Measurements from ENCODE around the gene UQCR10. TPM values are rescaled to one million over a fixed set of nuclear protein-coding genes. Genes with fewer than 3 reads are reported as not detected.
"Not testable (repeated sequence)": the region's sequence is repeated elsewhere in the genome, so short reads cannot be mapped to it uniquely, and the experiment has no call there.

UQCR10 gene
- polyA plus RNA-seq, 4 donors: 82.7 to 153 (median 140) TPM

- DNase-seq (ENCODE audit: low read depth in 4 of 4, low spot score in 3 of 4): no peak
Measured at GRCh38 chr22:29735416-29735815, 31.8 kb upstream of the UQCR10 start.

DNA sequence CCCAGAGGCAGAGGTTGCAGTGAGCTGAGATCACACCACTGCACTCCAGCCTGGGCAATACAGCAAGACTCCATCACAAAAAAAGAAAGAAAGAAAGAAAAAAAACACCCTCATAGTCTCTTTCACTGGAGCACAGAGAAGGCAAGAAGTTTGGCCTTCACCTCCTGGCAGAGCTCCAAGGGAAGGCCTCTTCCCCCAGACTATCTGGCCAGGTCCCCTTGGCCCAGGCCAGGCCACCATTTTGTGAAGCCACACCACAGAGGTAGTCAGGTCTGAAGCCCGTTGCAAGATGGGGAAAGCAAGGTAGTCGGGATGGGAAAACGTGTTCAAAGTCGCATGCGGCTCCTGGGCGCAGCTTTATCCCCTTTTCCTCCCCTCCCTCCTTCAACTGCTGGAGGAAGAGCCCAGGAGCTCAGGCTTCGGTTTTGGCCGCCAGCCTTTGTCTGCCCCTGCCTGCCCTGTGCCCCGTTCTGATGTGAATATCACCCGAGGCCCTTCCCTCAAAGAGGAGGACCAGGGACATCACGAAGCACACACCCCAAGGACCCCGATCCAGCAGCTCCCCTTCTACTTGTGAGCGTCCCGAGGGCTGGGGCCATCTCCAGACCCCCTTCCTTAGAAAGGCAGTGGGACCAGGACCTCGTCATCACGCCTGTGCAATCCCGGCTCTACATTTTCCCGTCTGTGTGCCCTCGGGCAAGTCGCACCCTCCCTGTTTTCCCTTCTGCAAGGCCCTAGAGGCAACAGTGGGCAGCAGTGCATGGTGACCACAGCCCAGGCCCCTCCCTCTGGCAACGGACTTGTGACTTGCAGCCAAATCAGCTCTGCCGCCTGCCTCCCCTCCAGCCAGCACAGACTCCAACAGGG lies 29.7 kb upstream of the UQCR10 start:
- DNase-seq (ENCODE audit: low read depth in 4 of 4, low spot score in 3 of 4): no peak

- DNase-seq (ENCODE audit: low read depth in 4 of 4, low spot score in 3 of 4): no peak
Measured at GRCh38 chr22:29738118-29738815, 28.9 kb upstream of the UQCR10 start.

- DNase-seq (ENCODE audit: low read depth in 4 of 4, low spot score in 3 of 4): no peak
Measured at GRCh38 chr22:29739346-29739875, 27.8 kb upstream of the UQCR10 start.

DNA sequence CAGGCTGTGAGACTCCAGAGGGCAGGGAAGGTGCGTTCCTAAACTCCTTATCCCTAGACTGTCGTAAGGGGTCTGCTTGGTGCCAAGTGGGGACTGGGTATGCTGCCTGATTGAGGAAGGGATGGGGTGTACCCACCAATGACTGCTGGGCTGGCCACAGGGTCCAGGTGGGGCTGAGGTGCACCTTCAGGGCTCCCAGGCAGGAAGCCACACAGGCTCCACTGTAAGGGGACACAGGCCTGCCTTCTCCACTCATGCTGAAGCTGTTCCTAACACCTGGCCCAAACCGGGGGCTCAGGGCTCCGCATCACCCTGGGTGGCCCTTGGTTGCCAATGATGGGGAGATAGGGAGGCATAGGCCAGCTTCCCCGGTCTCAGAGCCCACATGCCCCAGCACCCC lies 27.0 kb upstream of the UQCR10 start:
- no peak for DNase-seq (ENCODE audit: low read depth in 4 of 4, low spot score in 3 of 4)

GRCh38 chr22:29741926-29742325 lies 25.2 kb upstream of the UQCR10 start:
- no peak for DNase-seq (ENCODE audit: low read depth in 4 of 4, low spot score in 3 of 4)

GRCh38 chr22:29742326-29742725 lies 24.8 kb upstream of the UQCR10 start:
- DNase-seq (ENCODE audit: low read depth in 4 of 4, low spot score in 3 of 4): no peak

DNA sequence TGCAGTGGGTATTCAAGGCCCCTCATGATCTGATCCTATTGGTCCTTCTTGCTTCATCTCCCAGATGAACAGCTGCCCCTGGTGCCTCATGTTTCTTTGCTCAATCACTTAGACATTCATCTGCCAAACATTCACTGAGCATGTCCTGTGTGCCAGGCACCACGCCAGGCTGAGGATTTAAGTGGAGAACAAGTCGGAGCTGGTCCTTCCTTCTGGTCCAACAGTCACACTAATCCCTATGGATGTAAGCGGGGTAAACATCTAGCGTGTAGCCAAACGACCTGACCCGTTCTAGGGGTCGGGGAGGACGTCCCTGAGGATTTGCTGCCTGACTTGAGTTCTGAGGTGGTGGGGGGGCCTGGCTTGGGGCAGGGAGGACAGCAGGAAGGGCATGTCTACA lies 22.3 kb upstream of the UQCR10 start:
- DNase-seq (ENCODE audit: low read depth in 4 of 4, low spot score in 3 of 4): no peak

- DNase-seq (ENCODE audit: low read depth in 4 of 4, low spot score in 3 of 4): no peak
Measured at GRCh38 chr22:29747832-29748231, 19.3 kb upstream of the UQCR10 start.

DNA sequence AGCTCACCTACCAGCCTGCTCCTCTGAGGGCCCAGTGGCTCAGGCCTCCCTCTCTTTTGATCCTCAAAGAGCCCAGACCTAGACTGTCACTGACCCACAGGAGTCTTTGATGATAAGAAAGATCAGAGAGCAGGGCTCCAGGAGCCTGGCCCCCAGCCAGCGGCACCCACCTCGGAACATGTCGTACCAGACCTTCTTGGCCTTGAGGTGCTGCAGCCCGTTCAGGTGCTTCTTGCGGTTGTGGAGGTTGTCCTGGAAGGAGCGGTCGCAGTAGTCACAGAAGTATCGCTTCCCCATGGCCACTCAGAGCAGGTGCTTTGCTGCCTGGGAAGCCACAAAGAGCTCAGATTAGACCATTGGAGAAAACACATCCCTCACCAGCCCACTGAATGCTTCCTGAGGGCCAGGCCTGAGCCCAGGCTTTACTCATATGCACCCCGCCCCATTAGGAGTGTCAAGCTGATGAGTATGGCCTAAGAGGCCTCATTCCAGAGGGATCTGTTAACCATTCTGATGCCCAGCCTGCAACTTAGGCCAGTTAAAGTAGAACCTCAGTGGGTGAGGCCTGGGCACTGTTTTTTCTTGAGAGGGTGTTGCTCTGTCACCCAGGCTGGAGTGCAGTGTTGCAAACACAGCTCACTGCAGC lies 18.8 kb upstream of the UQCR10 start:
- no peak for DNase-seq (ENCODE audit: low read depth in 4 of 4, low spot score in 3 of 4)

- DNase-seq (ENCODE audit: low read depth in 4 of 4, low spot score in 3 of 4): no peak
Measured at GRCh38 chr22:29750029-29750428, 17.1 kb upstream of the UQCR10 start.

DNA sequence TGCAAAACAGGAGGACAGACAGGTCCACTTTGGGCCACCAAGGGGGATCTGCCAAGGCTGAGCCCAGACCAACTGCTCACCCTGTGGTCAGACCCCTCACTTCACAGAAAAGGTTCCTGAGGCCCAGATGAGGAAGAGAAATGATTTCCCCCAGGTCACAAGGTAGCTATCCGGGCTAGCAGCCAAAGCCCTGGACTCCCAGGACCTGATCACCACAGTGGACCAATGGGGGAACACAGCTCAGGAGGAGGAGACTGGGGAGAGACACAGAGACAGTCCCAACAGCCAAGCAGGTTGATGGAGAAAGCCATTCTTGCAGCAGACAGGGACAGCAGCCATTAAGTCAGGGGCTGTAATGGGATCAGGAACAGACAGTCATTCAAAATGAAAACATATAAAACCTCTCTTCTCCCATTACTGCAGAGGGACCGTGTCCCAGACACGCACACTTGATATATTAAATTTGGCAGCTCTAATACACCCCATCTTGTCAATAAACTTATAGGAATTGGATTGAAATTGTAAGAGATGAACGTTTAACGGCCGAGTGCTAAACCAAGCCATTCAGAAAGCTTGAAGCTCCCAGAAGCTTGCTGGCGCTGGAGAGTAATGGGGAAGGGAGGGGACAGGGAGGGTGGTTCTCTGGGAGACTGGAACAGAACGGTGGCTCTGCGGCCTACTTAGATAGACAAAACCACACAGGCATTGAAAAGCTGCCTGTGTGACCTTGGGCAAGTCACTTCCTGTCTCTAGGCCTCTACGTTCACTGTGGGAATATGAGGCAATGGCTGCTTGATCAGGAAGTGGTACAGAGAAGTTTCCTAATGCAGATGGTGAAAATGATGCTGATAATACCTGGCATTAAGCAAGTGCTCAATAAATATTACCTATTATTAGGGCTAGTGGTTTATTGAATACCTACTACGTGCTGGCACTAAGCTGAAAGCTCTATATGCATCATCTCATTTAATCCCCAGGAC lies 16.3 kb upstream of the UQCR10 start:
- DNase-seq (ENCODE audit: low read depth in 4 of 4, low spot score in 3 of 4): no peak

GRCh38 chr22:29751669-29752068 lies 15.5 kb upstream of the UQCR10 start:
- DNase-seq (ENCODE audit: low read depth in 4 of 4, low spot score in 3 of 4): no peak

- no peak for DNase-seq (ENCODE audit: low read depth in 4 of 4, low spot score in 3 of 4)
Measured at GRCh38 chr22:29753808-29754657, 13.1 kb upstream of the UQCR10 start.

- DNase-seq (ENCODE audit: low read depth in 4 of 4, low spot score in 3 of 4): not testable (repeated sequence)
Measured at GRCh38 chr22:29754658-29755395, 12.3 kb upstream of the UQCR10 start.

- no peak for DNase-seq (ENCODE audit: low read depth in 4 of 4, low spot score in 3 of 4)
Measured at GRCh38 chr22:29755889-29756288, 11.3 kb upstream of the UQCR10 start.

DNA sequence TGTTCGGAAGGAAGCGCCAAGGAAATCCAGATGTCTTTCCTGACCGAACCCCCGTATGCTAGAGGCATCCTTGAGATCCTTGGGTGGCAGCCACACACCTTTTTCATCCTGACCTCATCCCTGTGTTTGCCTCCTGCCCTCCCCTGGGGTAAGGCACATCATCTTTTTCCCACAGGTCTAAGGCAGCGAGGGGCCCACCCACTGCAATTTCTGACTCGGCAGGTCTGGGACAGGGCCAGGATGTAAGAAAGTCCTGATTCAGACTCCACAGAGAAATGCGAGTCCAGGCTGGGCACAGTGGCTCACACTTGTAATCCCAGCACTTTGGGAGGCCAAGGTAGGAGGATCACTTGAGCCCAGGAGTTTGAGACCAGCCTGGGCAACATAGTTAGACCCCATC lies 10.8 kb upstream of the UQCR10 start:
- DNase-seq (ENCODE audit: low read depth in 4 of 4, low spot score in 3 of 4): no peak

DNA sequence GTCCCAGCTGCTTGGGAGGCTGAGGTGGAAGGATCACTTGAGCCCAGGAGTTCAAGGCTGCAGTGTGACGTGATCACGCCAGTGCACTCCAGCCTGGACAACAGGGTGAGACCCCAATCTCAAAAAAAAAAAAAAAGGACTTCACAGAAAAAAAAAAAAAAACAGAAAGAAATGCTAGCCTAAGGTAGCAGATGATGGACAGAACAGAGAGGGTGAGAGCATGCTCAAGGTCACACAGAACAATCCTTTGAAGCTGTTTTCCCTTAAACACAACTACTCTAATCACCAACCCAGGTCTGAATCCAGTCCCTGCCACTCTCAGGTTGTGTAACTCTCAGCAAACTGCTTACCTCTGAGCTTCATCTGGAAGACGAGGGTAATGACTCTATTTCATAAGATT lies 10.1 kb upstream of the UQCR10 start:
- no peak for DNase-seq (ENCODE audit: low read depth in 4 of 4, low spot score in 3 of 4)

Data from left renal pelvis (tissue), 4 donors.